Measurements from ENCODE around the gene CFAP47. TPM values are rescaled to one million over a fixed set of nuclear protein-coding genes. Genes with fewer than 3 reads are reported as not detected.

The CFAP47 gene
- total and polyA plus RNA-seq, 2 of the 13 experiments (the other 11 are each of a cell fraction or from before 2014, with no cell fraction given) = not detected

- H3K9ac ChIP-seq (ENCODE audit: insufficient read depth, low read depth, low read length) = no peak overlapping the region
- no peaks in the 10 kb centered on the region for H4K20me1 ChIP-seq (ENCODE audit: insufficient read depth, low read length)
- H2AFZ ChIP-seq (ENCODE audit: low read length) = no peak overlapping the region
- H3K27me3 ChIP-seq (ENCODE audit: control insufficient read depth in 1 of 2, insufficient read depth in 2 of 2, low read length in 2 of 2) = no peaks in the 10 kb centered on the region
- no peaks in the 10 kb centered on the region for H3K4me1 ChIP-seq (ENCODE audit: insufficient read depth, low read length)
- no peaks in the 10 kb centered on the region for H3K9me3 ChIP-seq (ENCODE audit: low read length)
- ChIA-PET CTCF (ENCODE audit: low intra/inter-chr PET ratio, low total read pairs) (no interaction called here), POLR2A (no interaction called here)
- no peak for ATAC-seq
- no peak for FAIRE-seq
- no peaks in the 10 kb centered on the region for H3K79me2 ChIP-seq (ENCODE audit: insufficient read depth, low read length)
- H3K36me3 ChIP-seq (replicated peaks in 1 of 2; ENCODE audit: control insufficient read depth in 1 of 2, insufficient read depth in 2 of 2, low read length in 2 of 2) = no peaks in the 10 kb centered on the region
- no TSS peak for BruUV-seq (replicated peaks)
- intact Hi-C loops (cut with micrococcal nuclease; ENCODE audit: unreplicated experiment) = no loop called here
- H3K4me3 ChIP-seq (replicated peaks in 1 of 3; ENCODE audit: insufficient read depth in 1 of 3, low read depth in 2 of 3, low read length in 3 of 3) = no peak overlapping the region
- in situ Hi-C loops (cut with HindIII; ENCODE audit: extremely low pct_ligation_motif_present, low pct_unique_long_range_greater_than_20kb) = no loop called here
- DNase-seq (ENCODE audit: low spot score) = no peak
- WGBS (ENCODE audit: low lambda C conversion rate) = 0% methylated on average over 3 of the region's 3 CpGs
- no peak overlapping the region for H3K27ac ChIP-seq (ENCODE audit: extremely low read length, insufficient read depth, low read length)
- no peak for TF ChIP-seq ZBTB38 (CRISPR knock-in tag; IDR thresholded peaks at IDR 0.05)
- TF ChIP-seq CBFB (CRISPR knock-in tag; IDR thresholded peaks at IDR 0.05) = no peak
- TF ChIP-seq NPAS2 (CRISPR knock-in tag; IDR thresholded peaks at IDR 0.05; ENCODE audit: borderline replicate concordance) = no peak
- TF ChIP-seq SMC3 (IDR thresholded peaks at IDR 0.05; ENCODE audit: low read length) = no peak
- no peak for TF ChIP-seq ZFP41 (CRISPR knock-in tag; IDR thresholded peaks at IDR 0.05; ENCODE audit: borderline replicate concordance)
- TF ChIP-seq ZNF841 (CRISPR knock-in tag; IDR thresholded peaks at IDR 0.05; ENCODE audit: borderline replicate concordance) = no peak
- TF ChIP-seq ZNF569 (CRISPR knock-in tag; IDR thresholded peaks at IDR 0.05; ENCODE audit: borderline replicate concordance) = no peak
- no peak for TF ChIP-seq ATF7-NPFF (CRISPR knock-in tag; IDR thresholded peaks at IDR 0.05; ENCODE audit: low read depth)
- no peak overlapping the region for H3K4me2 ChIP-seq (ENCODE audit: low read depth, low read length)
Observed at GRCh38 chrX:36336751-36337150, 417.2 kb downstream of the CFAP47 start.

- no peak for ATAC-seq
- no TSS peak for BruUV-seq (replicated peaks)
- no peak overlapping the region for H3K4me2 ChIP-seq (ENCODE audit: low read depth, low read length)
- no peaks in the 10 kb centered on the region for H3K4me1 ChIP-seq (ENCODE audit: insufficient read depth, low read length)
- H3K9me3 ChIP-seq (ENCODE audit: low read length) = no peaks in the 10 kb centered on the region
- in situ Hi-C loops (cut with HindIII; ENCODE audit: extremely low pct_ligation_motif_present, low pct_unique_long_range_greater_than_20kb) (no loop called here), intact Hi-C loops (cut with micrococcal nuclease; ENCODE audit: unreplicated experiment) (no loop called here)
- no peak overlapping the region for H2AFZ ChIP-seq (ENCODE audit: low read length)
- no peak for DNase-seq (ENCODE audit: low spot score)
- no peak overlapping the region for H3K4me3 ChIP-seq (replicated peaks in 1 of 3; ENCODE audit: insufficient read depth in 1 of 3, low read depth in 2 of 3, low read length in 3 of 3)
- no peaks in the 10 kb centered on the region for H3K79me2 ChIP-seq (ENCODE audit: insufficient read depth, low read length)
- H3K27me3 ChIP-seq (ENCODE audit: control insufficient read depth in 1 of 2, insufficient read depth in 2 of 2, low read length in 2 of 2) = no peaks in the 10 kb centered on the region
- ChIA-PET CTCF (ENCODE audit: low intra/inter-chr PET ratio, low total read pairs) (no interaction called here), POLR2A (no interaction called here)
- no peak for TF ChIP-seq MEIS1 (CRISPR knock-in tag; IDR thresholded peaks at IDR 0.05; ENCODE audit: borderline replicate concordance)
- H3K9ac ChIP-seq (ENCODE audit: insufficient read depth, low read depth, low read length) = no peak overlapping the region
- 0% methylated on average over 1 of the region's 1 CpG for WGBS (ENCODE audit: low lambda C conversion rate)
- H3K36me3 ChIP-seq (replicated peaks in 1 of 2; ENCODE audit: control insufficient read depth in 1 of 2, insufficient read depth in 2 of 2, low read length in 2 of 2) = no peaks in the 10 kb centered on the region
- no peak overlapping the region for H3K27ac ChIP-seq (ENCODE audit: extremely low read length, insufficient read depth, low read length)
- FAIRE-seq = no peak
- H4K20me1 ChIP-seq (ENCODE audit: insufficient read depth, low read length) = no peaks in the 10 kb centered on the region
Observed at GRCh38 chrX:36344301-36344700, 424.8 kb downstream of the CFAP47 start.

All from HepG2 (cell line).